ENCODE measurements around the gene SPAG17. TPM values are rescaled to one million over a fixed set of nuclear protein-coding genes. Genes with fewer than 3 reads are reported as not detected.
A peak's percentile ranks its signal among the peaks of the same experiment; 100 is the strongest.

SPAG17 gene
- total and polyA plus RNA-seq, 2 donors from 2014 or later = 8.7 to 10.4 TPM

DNA sequence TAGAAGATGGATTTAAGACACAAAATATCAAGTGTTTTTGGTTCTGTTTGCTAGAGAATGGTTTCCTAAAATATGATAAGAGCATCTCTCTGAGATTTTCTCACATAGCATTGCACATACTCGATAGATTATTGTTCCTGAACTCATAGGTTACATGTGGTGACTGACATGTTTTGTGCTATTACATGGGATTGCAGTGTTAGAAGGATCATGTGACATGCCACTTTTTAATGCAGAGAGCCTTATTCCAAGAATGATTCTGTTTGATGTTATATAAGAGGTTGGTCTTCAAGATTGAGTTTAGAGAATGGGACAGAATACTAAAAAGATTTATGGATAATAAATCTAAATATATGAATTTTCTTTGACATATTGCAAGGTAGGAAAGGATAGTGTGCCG lies 34.4 kb upstream of the SPAG17 start:
- intact Hi-C loops (cut with DNase I) = no loop called here
- FAIRE-seq (no peak), DNase-seq (no peak)
- Histone ChIP-seq H3K4me3 (ENCODE audit: low read length in 3 of 3) (no peak overlapping the region), H3K9ac (ENCODE audit: low read length in 3 of 3) (no peak overlapping the region), H3K4me1 (ENCODE audit: control insufficient read depth in 2 of 3, insufficient read depth in 2 of 3, low read depth in 1 of 3, low read length in 3 of 3) (no peaks in the 10 kb centered on the region), H3K36me3 (ENCODE audit: control insufficient read depth in 2 of 3, insufficient read depth in 3 of 3, low read length in 3 of 3) (no peaks in the 10 kb centered on the region), H3K27me3 (ENCODE audit: control insufficient read depth, insufficient read depth, low read length) (no peaks in the 10 kb centered on the region), H3K9me3 (ENCODE audit: control insufficient read depth in 2 of 3, insufficient read depth in 1 of 3, low read length in 3 of 3) (no peaks in the 10 kb centered on the region), H3K27ac (ENCODE audit: low read depth in 2 of 2, low read length in 2 of 2) (no peak overlapping the region)
- TF ChIP-seq, protein P1, sequence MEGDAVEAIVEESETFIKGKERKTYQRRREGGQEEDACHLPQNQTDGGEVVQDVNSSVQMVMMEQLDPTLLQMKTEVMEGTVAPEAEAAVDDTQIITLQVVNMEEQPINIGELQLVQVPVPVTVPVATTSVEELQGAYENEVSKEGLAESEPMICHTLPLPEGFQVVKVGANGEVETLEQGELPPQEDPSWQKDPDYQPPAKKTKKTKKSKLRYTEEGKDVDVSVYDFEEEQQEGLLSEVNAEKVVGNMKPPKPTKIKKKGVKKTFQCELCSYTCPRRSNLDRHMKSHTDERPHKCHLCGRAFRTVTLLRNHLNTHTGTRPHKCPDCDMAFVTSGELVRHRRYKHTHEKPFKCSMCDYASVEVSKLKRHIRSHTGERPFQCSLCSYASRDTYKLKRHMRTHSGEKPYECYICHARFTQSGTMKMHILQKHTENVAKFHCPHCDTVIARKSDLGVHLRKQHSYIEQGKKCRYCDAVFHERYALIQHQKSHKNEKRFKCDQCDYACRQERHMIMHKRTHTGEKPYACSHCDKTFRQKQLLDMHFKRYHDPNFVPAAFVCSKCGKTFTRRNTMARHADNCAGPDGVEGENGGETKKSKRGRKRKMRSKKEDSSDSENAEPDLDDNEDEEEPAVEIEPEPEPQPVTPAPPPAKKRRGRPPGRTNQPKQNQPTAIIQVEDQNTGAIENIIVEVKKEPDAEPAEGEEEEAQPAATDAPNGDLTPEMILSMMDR (IDR thresholded peaks at IDR 0.05; ENCODE audit: borderline replicate concordance, extremely low read depth, insufficient read depth) = no peak

DNA sequence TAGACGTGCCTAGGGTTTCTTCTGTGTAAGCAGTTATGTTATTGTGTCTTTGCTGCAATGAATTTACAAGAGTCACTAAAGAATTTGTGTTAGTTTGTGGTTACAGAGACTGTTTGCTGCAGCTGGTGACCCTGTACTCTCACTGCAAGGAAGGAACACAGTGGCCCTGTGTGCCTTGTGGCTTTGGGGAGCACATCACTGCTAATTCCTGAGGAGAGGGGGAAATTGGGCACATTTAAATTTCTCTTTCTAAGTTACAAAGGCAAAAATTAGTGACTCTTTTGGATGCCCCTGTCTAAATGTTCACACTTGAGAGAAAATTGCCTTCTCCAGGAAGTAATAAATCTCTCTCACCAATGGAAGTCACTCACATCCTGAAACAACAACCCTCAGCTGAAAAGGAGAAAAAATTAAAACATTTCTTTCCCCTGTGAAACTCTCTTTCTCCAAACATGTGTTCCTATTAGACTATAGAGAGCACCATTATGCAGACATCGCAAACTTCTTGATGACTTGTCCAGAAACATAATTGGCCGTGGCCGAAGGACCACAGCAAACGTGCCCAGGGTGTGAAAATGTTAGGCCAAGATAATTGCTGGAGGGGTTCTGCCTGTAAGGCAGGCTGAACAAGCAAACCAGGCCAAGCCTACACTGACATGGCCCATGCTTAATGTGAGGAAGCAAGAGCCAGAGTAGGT lies 32.3 kb upstream of the SPAG17 start:
- no peak overlapping the region for H3K9ac ChIP-seq (ENCODE audit: low read length in 3 of 3)
- TF ChIP-seq, protein P1 (IDR thresholded peaks at IDR 0.05; ENCODE audit: borderline replicate concordance, extremely low read depth, insufficient read depth) = no peak
- H3K36me3 ChIP-seq (ENCODE audit: control insufficient read depth in 2 of 3, insufficient read depth in 3 of 3, low read length in 3 of 3) = no peaks in the 10 kb centered on the region
- H3K4me1 ChIP-seq (ENCODE audit: control insufficient read depth in 2 of 3, insufficient read depth in 2 of 3, low read depth in 1 of 3, low read length in 3 of 3) = no peaks in the 10 kb centered on the region
- no peaks in the 10 kb centered on the region for H3K9me3 ChIP-seq (ENCODE audit: control insufficient read depth in 2 of 3, insufficient read depth in 1 of 3, low read length in 3 of 3)
- DNase-seq = peak in 3 of 5 donors; percentile 40 to 73 (median 64)
- FAIRE-seq = no peak
- intact Hi-C loops (cut with DNase I) = no loop called here
- H3K27me3 ChIP-seq (ENCODE audit: control insufficient read depth, insufficient read depth, low read length) = no peaks in the 10 kb centered on the region
- no peak overlapping the region for H3K27ac ChIP-seq (ENCODE audit: low read depth in 2 of 2, low read length in 2 of 2)
- no peak overlapping the region for H3K4me3 ChIP-seq (ENCODE audit: low read length in 3 of 3)

- intact Hi-C loops (cut with DNase I) = no loop called here
- H3K36me3 ChIP-seq (ENCODE audit: control insufficient read depth in 2 of 3, insufficient read depth in 3 of 3, low read length in 3 of 3) = no peaks in the 10 kb centered on the region
- H3K27ac ChIP-seq (ENCODE audit: low read depth in 2 of 2, low read length in 2 of 2) = no peak overlapping the region
- H3K27me3 ChIP-seq (ENCODE audit: control insufficient read depth, insufficient read depth, low read length) = no peaks in the 10 kb centered on the region
- TF ChIP-seq, protein P1 (IDR thresholded peaks at IDR 0.05; ENCODE audit: borderline replicate concordance, extremely low read depth, insufficient read depth) = no peak
- no peak for FAIRE-seq
- H3K9me3 ChIP-seq (ENCODE audit: control insufficient read depth in 2 of 3, insufficient read depth in 1 of 3, low read length in 3 of 3) = no peaks in the 10 kb centered on the region
- no peak overlapping the region for H3K4me3 ChIP-seq (ENCODE audit: low read length in 3 of 3)
- DNase-seq = no peak
- no peak overlapping the region for H3K9ac ChIP-seq (ENCODE audit: low read length in 3 of 3)
- H3K4me1 ChIP-seq (ENCODE audit: control insufficient read depth in 2 of 3, insufficient read depth in 2 of 3, low read depth in 1 of 3, low read length in 3 of 3) = no peaks in the 10 kb centered on the region
These were observed 29.8 kb upstream of the SPAG17 start for GRCh38 chr1:118214866-118215265.

DNA sequence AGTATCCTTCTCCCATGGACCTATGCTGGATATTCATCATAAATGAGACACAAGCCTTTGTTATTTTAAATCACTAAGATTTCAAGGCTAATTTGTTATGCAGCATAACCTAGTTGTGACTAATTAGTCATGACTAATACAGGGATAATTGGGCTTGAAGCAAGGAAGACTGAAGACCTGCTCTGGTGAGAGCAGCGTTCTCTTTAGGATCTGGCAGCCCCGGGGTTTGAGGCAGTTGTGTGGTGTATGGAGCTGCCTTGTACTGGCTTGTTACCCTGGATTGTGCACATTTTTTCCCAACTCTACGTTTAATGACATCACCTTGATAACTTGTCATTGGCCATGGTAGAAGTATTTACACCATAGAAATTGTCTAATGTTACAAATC lies 25.7 kb upstream of the SPAG17 start:
- no peak for DNase-seq
- intact Hi-C loops (cut with DNase I) = no loop called here

More for the DNA sequence above, 25.7 kb upstream of the SPAG17 start:
- Histone ChIP-seq H3K9me3 (ENCODE audit: control insufficient read depth in 2 of 3, insufficient read depth in 1 of 3, low read length in 3 of 3) (no peaks in the 10 kb centered on the region), H3K27me3 (ENCODE audit: control insufficient read depth, insufficient read depth, low read length) (no peaks in the 10 kb centered on the region), H3K36me3 (ENCODE audit: control insufficient read depth in 2 of 3, insufficient read depth in 3 of 3, low read length in 3 of 3) (no peaks in the 10 kb centered on the region), H3K27ac (ENCODE audit: low read depth in 2 of 2, low read length in 2 of 2) (no peak overlapping the region), H3K4me1 (ENCODE audit: control insufficient read depth in 2 of 3, insufficient read depth in 2 of 3, low read depth in 1 of 3, low read length in 3 of 3) (no peaks in the 10 kb centered on the region), H3K4me3 (ENCODE audit: low read length in 3 of 3) (no peak overlapping the region), H3K9ac (ENCODE audit: low read length in 3 of 3) (no peak overlapping the region)
- TF ChIP-seq, protein P1 (IDR thresholded peaks at IDR 0.05; ENCODE audit: borderline replicate concordance, extremely low read depth, insufficient read depth) = no peak
- FAIRE-seq = no peak

Measured in kidney (tissue), 14 donors.